CD4-positive, alpha-beta T cell treated with Interleukin-4 for 4 hours (primary cell): ENCODE results near the gene SLC6A2.
"Not testable (repeated sequence)": the region's sequence is repeated elsewhere in the genome, so short reads cannot be mapped to it uniquely, and the experiment has no call there.

Source experiments
- DNase-seq: peaks from one replicate; pipeline ENCODE4 v3.0.0-alpha.2; 2020

SLC6A2 gene

GRCh38 chr16:55717326-55717725, 61.5 kb downstream of the SLC6A2 start:
- DNase-seq, result no peak

GRCh38 chr16:55725055-55725777, 69.4 kb downstream of the SLC6A2 start:
- DNase-seq, result no peak

GRCh38 chr16:55728797-55729196, 73.0 kb downstream of the SLC6A2 start:
- DNase-seq, result no peak

- no peak for DNase-seq
These were observed 74.3 kb downstream of the SLC6A2 start for GRCh38 chr16:55730115-55730514.

- DNase-seq, result no peak
These were observed 76.7 kb downstream of the SLC6A2 start for GRCh38 chr16:55732496-55732895.

GRCh38 chr16:55734665-55735064, 78.9 kb downstream of the SLC6A2 start:
- DNase-seq, result no peak

GRCh38 chr16:55735120-55735781, 79.5 kb downstream of the SLC6A2 start:
- no peak for DNase-seq

- DNase-seq, result no peak
These were observed 80.9 kb downstream of the SLC6A2 start for GRCh38 chr16:55736671-55737070.

- no peak for DNase-seq
These were observed 81.5 kb downstream of the SLC6A2 start for GRCh38 chr16:55737318-55737717.

- DNase-seq, result no peak
These were observed 82.2 kb downstream of the SLC6A2 start for GRCh38 chr16:55737966-55738365.

GRCh38 chr16:55746081-55746480, 90.3 kb downstream of the SLC6A2 start:
- no peak for DNase-seq

- DNase-seq, result no peak
These were observed 92.0 kb downstream of the SLC6A2 start for GRCh38 chr16:55747785-55748184.

- DNase-seq, result not testable (repeated sequence)
These were observed 96.8 kb downstream of the SLC6A2 start for GRCh38 chr16:55752465-55753144.

- peak; percentile 40 for DNase-seq
These were observed 97.4 kb downstream of the SLC6A2 start for GRCh38 chr16:55753145-55753631.
